ENCODE data around the gene RFWD3.

GRCh38 chr16:74635303-74635702 is 31.4 kb downstream of the RFWD3 start:
- TF ChIP-seq POLR2AphosphoS5 (IDR thresholded peaks at IDR 0.05) (no peak), CTCF (IDR thresholded peaks at IDR 0.05) (no peak), POLR2A (IDR thresholded peaks at IDR 0.05) (no peak)

Data from stomach (tissue), 4 donors.